Measurements from ENCODE around the gene SEMA3E.

Gene SEMA3E

GRCh38 chr7:83426325-83426724, 222.6 kb downstream of the SEMA3E start:
- H3K9me2 ChIP-seq (replicated peaks; ENCODE audit: low read depth, low read length) = no peaks in the 10 kb centered on the region
- H3K79me2 ChIP-seq (ENCODE audit: insufficient read depth, low read length) = no peaks in the 10 kb centered on the region
- no peaks in the 10 kb centered on the region for H3K27me3 ChIP-seq (ENCODE audit: insufficient read depth, low read length, poor library complexity, severe bottlenecking)
- H4K20me1 ChIP-seq (ENCODE audit: insufficient read depth, low read length, poor library complexity, severe bottlenecking) = no peaks in the 10 kb centered on the region
- no peak overlapping the region for H3K4me3 ChIP-seq (ENCODE audit: low read length, poor library complexity, severe bottlenecking)
- no peaks in the 10 kb centered on the region for H3K36me3 ChIP-seq (ENCODE audit: insufficient read depth, low read length)
- H2AFZ ChIP-seq (ENCODE audit: low read length) = no peak overlapping the region
- H3K4me2 ChIP-seq (ENCODE audit: low read depth, low read length, poor library complexity, severe bottlenecking) = no peak overlapping the region
- H3K4me1 ChIP-seq (ENCODE audit: insufficient read depth, low read length, poor library complexity, severe bottlenecking) = no peaks in the 10 kb centered on the region
- H3K9ac ChIP-seq (ENCODE audit: low read depth, low read length, poor library complexity, severe bottlenecking) = no peak overlapping the region
- H3F3A ChIP-seq (ENCODE audit: low read depth) = no peaks in the 10 kb centered on the region
- TF ChIP-seq EZH2phosphoT487 (IDR thresholded peaks at IDR 0.05; ENCODE audit: borderline replicate concordance) = no peak
- no peak for TF ChIP-seq CTCF (conservative IDR thresholded peaks at IDR 0.05; ENCODE audit: low read length)
- no peaks in the 10 kb centered on the region for H3K9me3 ChIP-seq (ENCODE audit: insufficient read depth, low read depth, low read length)

- Histone ChIP-seq H4K20me1 (ENCODE audit: insufficient read depth, low read length, poor library complexity, severe bottlenecking) (no peaks in the 10 kb centered on the region), H3K4me2 (ENCODE audit: low read depth, low read length, poor library complexity, severe bottlenecking) (no peak overlapping the region), H3K36me3 (ENCODE audit: insufficient read depth, low read length) (no peaks in the 10 kb centered on the region), H3K9me3 (ENCODE audit: insufficient read depth, low read depth, low read length) (no peaks in the 10 kb centered on the region), H3K27me3 (ENCODE audit: insufficient read depth, low read length, poor library complexity, severe bottlenecking) (no peaks in the 10 kb centered on the region), H3K9me2 (replicated peaks; ENCODE audit: low read depth, low read length) (no peaks in the 10 kb centered on the region), H3K9ac (ENCODE audit: low read depth, low read length, poor library complexity, severe bottlenecking) (no peak overlapping the region), H2AFZ (ENCODE audit: low read length) (no peak overlapping the region), H3K4me3 (ENCODE audit: low read length, poor library complexity, severe bottlenecking) (no peak overlapping the region), H3F3A (ENCODE audit: low read depth) (no peaks in the 10 kb centered on the region), H3K79me2 (ENCODE audit: insufficient read depth, low read length) (no peaks in the 10 kb centered on the region), H3K4me1 (ENCODE audit: insufficient read depth, low read length, poor library complexity, severe bottlenecking) (no peaks in the 10 kb centered on the region)
- TF ChIP-seq CTCF (conservative IDR thresholded peaks at IDR 0.05; ENCODE audit: low read length) = no peak
- no peak for TF ChIP-seq EZH2phosphoT487 (IDR thresholded peaks at IDR 0.05; ENCODE audit: borderline replicate concordance)
Measured at GRCh38 chr7:83419013-83419412, 229.9 kb downstream of the SEMA3E start.

GRCh38 chr7:83415840-83416239, 233.1 kb downstream of the SEMA3E start:
- Histone ChIP-seq H2AFZ (ENCODE audit: low read length) (no peak overlapping the region), H3K9ac (ENCODE audit: low read depth, low read length, poor library complexity, severe bottlenecking) (no peak overlapping the region), H3K27me3 (ENCODE audit: insufficient read depth, low read length, poor library complexity, severe bottlenecking) (no peaks in the 10 kb centered on the region), H3F3A (ENCODE audit: low read depth) (no peaks in the 10 kb centered on the region), H3K36me3 (ENCODE audit: insufficient read depth, low read length) (no peaks in the 10 kb centered on the region), H3K4me1 (ENCODE audit: insufficient read depth, low read length, poor library complexity, severe bottlenecking) (no peaks in the 10 kb centered on the region), H3K4me3 (ENCODE audit: low read length, poor library complexity, severe bottlenecking) (no peak overlapping the region), H3K9me2 (replicated peaks; ENCODE audit: low read depth, low read length) (no peaks in the 10 kb centered on the region), H3K4me2 (ENCODE audit: low read depth, low read length, poor library complexity, severe bottlenecking) (no peak overlapping the region), H3K79me2 (ENCODE audit: insufficient read depth, low read length) (no peaks in the 10 kb centered on the region), H3K9me3 (ENCODE audit: insufficient read depth, low read depth, low read length) (no peaks in the 10 kb centered on the region), H4K20me1 (ENCODE audit: insufficient read depth, low read length, poor library complexity, severe bottlenecking) (no peaks in the 10 kb centered on the region)
- TF ChIP-seq EZH2phosphoT487 (IDR thresholded peaks at IDR 0.05; ENCODE audit: borderline replicate concordance) = no peak
- no peak for TF ChIP-seq CTCF (conservative IDR thresholded peaks at IDR 0.05; ENCODE audit: low read length)
